GM15510 (cell line): Measurements from ENCODE around the gene LAT.

Experiments used
- POLR2A ChIP-seq: IDR thresholded peaks from 3 replicates; pipeline ENCODE4 v1.6.1; 2011; ENCODE audit warnings: borderline replicate concordance; ENCODE audit not compliant: insufficient read length; ENCODE audit errors: extremely low read depth

The LAT gene

GRCh38 chr16:29025218-29025617 lies 40.4 kb downstream of the LAT start:
- TF ChIP-seq POLR2A, result no peak

DNA sequence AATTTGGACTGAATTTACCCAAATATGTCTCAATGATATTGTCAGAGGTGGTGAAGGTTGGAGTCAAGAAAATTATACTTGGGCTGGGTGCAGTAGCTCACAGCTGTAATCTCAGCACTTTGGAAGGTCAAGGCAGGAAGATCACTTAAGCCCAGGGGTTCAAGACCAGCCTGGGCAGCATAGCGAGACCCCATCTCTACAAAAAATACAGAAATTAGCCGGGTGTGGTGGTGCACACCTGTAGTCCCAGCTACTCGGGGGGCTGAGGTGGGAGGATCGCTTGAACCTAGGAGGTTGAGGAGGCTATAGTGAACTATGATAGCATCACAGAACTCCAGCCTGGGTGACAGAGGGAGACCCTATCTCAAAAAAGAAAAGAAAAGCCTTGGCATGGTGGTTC lies 40.9 kb downstream of the LAT start:
- TF ChIP-seq POLR2A, result no peak

DNA sequence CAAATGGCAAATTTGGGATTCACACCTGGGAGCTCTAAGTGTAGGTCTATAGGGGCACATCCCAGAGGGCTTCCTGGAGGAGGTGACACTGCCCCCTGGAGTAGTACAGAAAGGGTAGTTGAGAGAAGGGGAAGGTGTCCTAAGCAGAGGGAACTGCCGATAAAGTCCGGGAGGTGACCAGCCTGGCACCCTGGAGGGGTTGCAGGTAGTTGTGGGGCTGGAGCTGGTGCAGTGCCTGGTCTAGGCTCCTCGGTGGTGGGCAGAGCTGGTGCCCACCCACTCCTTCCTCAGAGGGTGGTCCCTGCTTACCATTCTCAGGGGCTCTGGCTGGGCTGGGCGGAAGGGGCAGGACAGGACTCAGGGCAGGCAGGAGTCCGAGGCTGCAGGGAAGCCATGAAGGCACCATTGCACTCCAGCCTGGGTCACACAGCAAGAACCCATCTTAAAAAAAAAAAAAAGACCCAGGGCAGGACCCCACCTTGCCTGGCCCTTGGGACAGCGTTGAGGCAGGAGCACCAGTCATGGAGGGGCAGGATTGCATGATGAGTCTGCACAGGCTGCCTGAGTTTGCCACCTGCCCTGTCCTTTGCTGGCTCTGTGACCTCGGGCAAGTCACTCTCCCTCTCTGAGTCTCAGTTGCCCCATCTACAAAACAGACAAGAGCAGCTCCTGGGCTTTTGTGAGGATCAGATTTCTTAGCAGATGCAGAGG lies 43.8 kb downstream of the LAT start:
- TF ChIP-seq POLR2A, result no peak

DNA sequence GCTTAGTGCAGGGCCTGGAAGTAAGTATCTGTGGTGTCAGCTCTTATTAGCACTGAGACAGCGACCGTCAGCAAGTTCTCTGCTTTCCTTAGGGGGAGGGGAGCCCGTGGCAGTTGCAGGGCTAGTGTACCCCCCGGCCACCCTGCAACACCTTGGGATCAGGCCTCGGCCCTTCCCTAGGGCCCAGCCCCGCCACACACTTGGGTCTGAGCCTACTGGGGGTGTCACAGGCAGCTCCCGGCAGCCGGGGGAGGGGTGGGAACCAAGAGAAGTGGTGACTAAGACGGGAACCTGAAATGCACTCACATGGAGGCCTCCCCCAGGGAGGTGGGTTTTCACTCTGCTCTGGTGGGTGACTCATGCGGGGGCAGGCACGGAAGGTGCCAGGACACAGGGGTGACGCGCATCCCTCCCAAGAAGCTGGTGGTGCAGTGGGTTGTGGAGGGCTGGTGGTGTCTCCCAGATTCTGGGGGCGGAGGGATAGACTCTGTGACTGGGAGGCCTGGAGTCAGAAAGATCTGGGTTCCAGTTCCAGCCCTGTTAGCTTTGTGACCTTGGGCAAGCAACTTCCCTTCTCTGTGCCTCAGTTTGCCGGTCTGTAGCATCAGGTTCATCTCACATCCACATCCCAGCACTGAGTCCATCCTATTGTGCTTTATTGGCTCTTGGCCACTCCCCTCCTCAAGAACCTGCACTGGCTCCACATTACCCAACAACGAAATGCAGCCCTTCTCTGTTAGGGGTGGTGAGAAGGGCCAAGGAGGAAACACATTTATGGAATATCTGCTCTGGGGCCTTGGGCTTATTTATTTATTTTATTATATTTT lies 44.5 kb downstream of the LAT start:
- no peak for TF ChIP-seq POLR2A

GRCh38 chr16:29030086-29030840 lies 45.4 kb downstream of the LAT start:
- no peak for TF ChIP-seq POLR2A
